Islet precursor cell (in vitro differentiated cells): Measurements from ENCODE around the gene GNB5.

Experiments used
- DNase-seq: peaks from one replicate; pipeline ENCODE4 v3.0.0-alpha.2; 2018

GNB5 gene

GRCh38 chr15:52139599-52140462, 51.4 kb downstream of the GNB5 start:
- DNase-seq, result peak; percentile 83

- no peak for DNase-seq
These were observed 53.5 kb downstream of the GNB5 start for GRCh38 chr15:52137432-52138357.

GRCh38 chr15:52136442-52136980, 54.7 kb downstream of the GNB5 start:
- DNase-seq, result no peak

- DNase-seq, result no peak
These were observed 56.6 kb downstream of the GNB5 start for GRCh38 chr15:52134502-52135144.

GRCh38 chr15:52133510-52134220, 57.5 kb downstream of the GNB5 start:
- no peak for DNase-seq

- no peak for DNase-seq
These were observed 59.1 kb downstream of the GNB5 start for GRCh38 chr15:52132066-52132465.

GRCh38 chr15:52128568-52128967, 62.6 kb downstream of the GNB5 start:
- no peak for DNase-seq

- peak; percentile 72 for DNase-seq
These were observed 66.8 kb downstream of the GNB5 start for GRCh38 chr15:52124270-52124880.

- DNase-seq, result no peak
These were observed 69.3 kb downstream of the GNB5 start for GRCh38 chr15:52121896-52122295.

- DNase-seq, result no peak
These were observed 70.2 kb downstream of the GNB5 start for GRCh38 chr15:52121006-52121405.

GRCh38 chr15:52120488-52120887, 70.7 kb downstream of the GNB5 start:
- DNase-seq, result peak; percentile 49

GRCh38 chr15:52118969-52119749, 72.0 kb downstream of the GNB5 start:
- DNase-seq, result no peak

- peak; percentile 49 for DNase-seq
These were observed 73.6 kb downstream of the GNB5 start for GRCh38 chr15:52117549-52117948.

- peak; percentile 11 for DNase-seq
These were observed 75.4 kb downstream of the GNB5 start for GRCh38 chr15:52115598-52116427.

GRCh38 chr15:52114261-52115055, 76.7 kb downstream of the GNB5 start:
- DNase-seq, result peak; percentile 41

GRCh38 chr15:52113708-52114107, 77.5 kb downstream of the GNB5 start:
- no peak for DNase-seq

- DNase-seq, result no peak
These were observed 78.0 kb downstream of the GNB5 start for GRCh38 chr15:52113235-52113634.

- DNase-seq, result no peak
These were observed 78.9 kb downstream of the GNB5 start for GRCh38 chr15:52112203-52112750.
